Memory B cell (primary cell): ENCODE data around the gene IQCN.

Experiments
- ATAC-seq: fragments of 150-1000 bp; cut with Tn5 transposase; 2 replicates; pipeline ENCODE4 v1.10.0; 2021; ENCODE audit warnings: low read depth, mild to moderate bottlenecking, moderate library complexity
- DNase-seq, 2 donors: peaks; one replicate each; pipeline ENCODE4 v3.0.0; 2022; ENCODE audit warnings: low spot score in 2 of 2
- H3K27ac Mint-ChIP-seq: one replicate; pipeline ENCODE4 v1.8.0; 2022; ENCODE audit warnings: mild to moderate bottlenecking, moderate library complexity, mixed read lengths
- H3K27me3 Mint-ChIP-seq: one replicate; pipeline ENCODE4 v1.8.0; 2022; ENCODE audit warnings: mixed read lengths
- H3K36me3 Mint-ChIP-seq: one replicate; pipeline ENCODE4 v1.8.0; 2022; ENCODE audit warnings: mild to moderate bottlenecking, mixed read lengths
- H3K4me1 Mint-ChIP-seq: one replicate; pipeline ENCODE4 v1.8.0; 2022; ENCODE audit warnings: mixed read lengths
- H3K4me3 Mint-ChIP-seq: one replicate; pipeline ENCODE4 v1.8.0; 2022; ENCODE audit warnings: mild to moderate bottlenecking, moderate library complexity, mixed read lengths
- H3K9me3 Mint-ChIP-seq: one replicate; pipeline ENCODE4 v1.8.0; 2022; ENCODE audit warnings: mixed read lengths

The IQCN gene

GRCh38 chr19:18274219-18274780, at the start of gene IQCN:
TSS of gene IQCN (minus strand) at chr19:18274452. CDS start at chr19:18269478, 4,974 bp downstream.
- Mint-ChIP-seq H3K36me3 (peaks cover 8% of the 10 kb centered on the region), H3K27me3 (no peaks in the 10 kb centered on the region), H3K4me1 (peaks cover 26% of the 10 kb centered on the region), H3K9me3 (no peaks in the 10 kb centered on the region), H3K27ac (peak within 1 kb of the TSS; percentile 82), H3K4me3 (no peak within 1 kb of the TSS)
- DNase-seq, result peak; percentile 53 to 55
- ATAC-seq, result peak; percentile 6

GRCh38 chr19:18322759-18323460, 48.7 kb upstream of the IQCN start, which contains the start of gene LSM4:
TSS of gene LSM4 (minus strand) at chr19:18323076. CDS start at chr19:18323020, 56 bp downstream.
- Mint-ChIP-seq H3K36me3 (peaks cover 2% of the 10 kb centered on the region), H3K4me1 (peaks cover 22% of the 10 kb centered on the region), H3K27ac (peak within 1 kb of the TSS; percentile 91), H3K9me3 (no peaks in the 10 kb centered on the region), H3K4me3 (peak within 1 kb of the TSS; percentile 81), H3K27me3 (no peaks in the 10 kb centered on the region)
- ATAC-seq, result peak; percentile 93
- peak; percentile 95 to 98 for DNase-seq

- H3K36me3 Mint-ChIP-seq, result peaks cover 2% of the 10 kb centered on the region
- H3K4me1 Mint-ChIP-seq, result peaks cover 22% of the 10 kb centered on the region
- no peaks in the 10 kb centered on the region for H3K9me3 Mint-ChIP-seq
- H3K27me3 Mint-ChIP-seq, result no peaks in the 10 kb centered on the region
- peak overlapping the region; percentile 1 for H3K27ac Mint-ChIP-seq
- ATAC-seq (no peak), DNase-seq (no peak)
- peak overlapping the region; percentile 81 for H3K4me3 Mint-ChIP-seq
Measured at GRCh38 chr19:18322318-18322758, 48.1 kb upstream of the IQCN start.

GRCh38 chr19:18321734-18322102, 47.5 kb upstream of the IQCN start:
- DNase-seq, result no peak
- Mint-ChIP-seq H3K27me3 (no peaks in the 10 kb centered on the region), H3K9me3 (no peaks in the 10 kb centered on the region)

GRCh38 chr19:18320865-18321733, 46.8 kb upstream of the IQCN start:
- H3K36me3 Mint-ChIP-seq, result peaks cover 2% of the 10 kb centered on the region
- H3K27ac Mint-ChIP-seq, result peak overlapping the region; percentile 1
- H3K4me1 Mint-ChIP-seq, result peaks cover 22% of the 10 kb centered on the region
- no peaks in the 10 kb centered on the region for H3K27me3 Mint-ChIP-seq
- peak overlapping the region; percentile 81 for H3K4me3 Mint-ChIP-seq
- ATAC-seq, result no peak
- DNase-seq, result no peak
- H3K9me3 Mint-ChIP-seq, result no peaks in the 10 kb centered on the region

More at GRCh38 chr19:18321734-18322102, 47.5 kb upstream of the IQCN start:
- Mint-ChIP-seq H3K27ac (peak overlapping the region; percentile 1), H3K36me3 (peaks cover 2% of the 10 kb centered on the region), H3K4me3 (peak overlapping the region; percentile 81), H3K4me1 (peaks cover 22% of the 10 kb centered on the region)
- ATAC-seq, result no peak

- no peak overlapping the region for H3K4me3 Mint-ChIP-seq
- no peak overlapping the region for H3K27ac Mint-ChIP-seq
- DNase-seq, result no peak
- peaks cover 2% of the 10 kb centered on the region for H3K36me3 Mint-ChIP-seq
- no peaks in the 10 kb centered on the region for H3K27me3 Mint-ChIP-seq
- no peaks in the 10 kb centered on the region for H3K9me3 Mint-ChIP-seq
- ATAC-seq, result no peak
- H3K4me1 Mint-ChIP-seq, result peaks cover 29% of the 10 kb centered on the region
Measured at GRCh38 chr19:18319591-18320135, 45.4 kb upstream of the IQCN start.

GRCh38 chr19:18317961-18318800, 43.9 kb upstream of the IQCN start:
- H3K4me1 Mint-ChIP-seq, result peaks cover 26% of the 10 kb centered on the region
- peak overlapping the region; percentile 1 for H3K27ac Mint-ChIP-seq
- ATAC-seq (no peak), DNase-seq (no peak)
- H3K27me3 Mint-ChIP-seq, result no peaks in the 10 kb centered on the region
- peaks cover 2% of the 10 kb centered on the region for H3K36me3 Mint-ChIP-seq
- H3K9me3 Mint-ChIP-seq, result no peaks in the 10 kb centered on the region
- H3K4me3 Mint-ChIP-seq, result no peak overlapping the region

GRCh38 chr19:18313398-18313797, 39.1 kb upstream of the IQCN start:
- DNase-seq, result no peak
- peaks cover 9% of the 10 kb centered on the region for H3K4me1 Mint-ChIP-seq
- H3K27me3 Mint-ChIP-seq, result no peaks in the 10 kb centered on the region
- no peaks in the 10 kb centered on the region for H3K9me3 Mint-ChIP-seq
- no peak overlapping the region for H3K4me3 Mint-ChIP-seq
- no peak overlapping the region for H3K27ac Mint-ChIP-seq
- peaks cover 2% of the 10 kb centered on the region for H3K36me3 Mint-ChIP-seq
- ATAC-seq, result no peak

GRCh38 chr19:18312092-18312534, 37.9 kb upstream of the IQCN start:
- H3K27me3 Mint-ChIP-seq, result no peaks in the 10 kb centered on the region
- H3K36me3 Mint-ChIP-seq, result peaks cover 3% of the 10 kb centered on the region
- H3K27ac Mint-ChIP-seq, result no peak overlapping the region

GRCh38 chr19:18311502-18312091, 37.3 kb upstream of the IQCN start:
- no peak for ATAC-seq
- Mint-ChIP-seq H3K4me3 (no peak overlapping the region), H3K4me1 (peaks cover 20% of the 10 kb centered on the region), H3K27me3 (no peaks in the 10 kb centered on the region), H3K9me3 (no peaks in the 10 kb centered on the region), H3K27ac (no peak overlapping the region), H3K36me3 (peaks cover 3% of the 10 kb centered on the region)
- no peak for DNase-seq

More at GRCh38 chr19:18312092-18312534, 37.9 kb upstream of the IQCN start:
- ATAC-seq, result no peak
- Mint-ChIP-seq H3K4me1 (peaks cover 15% of the 10 kb centered on the region), H3K9me3 (no peaks in the 10 kb centered on the region), H3K4me3 (no peak overlapping the region)
- no peak for DNase-seq

GRCh38 chr19:18310966-18311365, 36.7 kb upstream of the IQCN start:
- H3K27me3 Mint-ChIP-seq, result no peaks in the 10 kb centered on the region
- ATAC-seq (no peak), DNase-seq (no peak)
- H3K9me3 Mint-ChIP-seq, result no peaks in the 10 kb centered on the region
- H3K27ac Mint-ChIP-seq, result no peak overlapping the region
- peaks cover 24% of the 10 kb centered on the region for H3K4me1 Mint-ChIP-seq
- H3K4me3 Mint-ChIP-seq, result no peak overlapping the region
- H3K36me3 Mint-ChIP-seq, result peaks cover 3% of the 10 kb centered on the region

- Mint-ChIP-seq H3K4me1 (peaks cover 20% of the 10 kb centered on the region), H3K9me3 (no peaks in the 10 kb centered on the region), H3K36me3 (peaks cover 3% of the 10 kb centered on the region), H3K4me3 (no peak overlapping the region), H3K27me3 (no peaks in the 10 kb centered on the region), H3K27ac (no peak overlapping the region)
- ATAC-seq, result no peak
- no peak for DNase-seq
Measured at GRCh38 chr19:18310118-18310909, 36.1 kb upstream of the IQCN start.
